HG03442 (cell line): ENCODE measurements around the gene ELL2.
A peak's percentile ranks its signal among the peaks of the same experiment; 100 is the strongest.

Source experiments
- ATAC-seq: cut with Tn5 transposase; IDR thresholded peaks from one replicate; pipeline ENCODE4 v1.9.1; 2021; ENCODE audit warnings: mild to moderate bottlenecking, moderate library complexity; ENCODE audit not compliant: unreplicated experiment

The ELL2 gene

DNA sequence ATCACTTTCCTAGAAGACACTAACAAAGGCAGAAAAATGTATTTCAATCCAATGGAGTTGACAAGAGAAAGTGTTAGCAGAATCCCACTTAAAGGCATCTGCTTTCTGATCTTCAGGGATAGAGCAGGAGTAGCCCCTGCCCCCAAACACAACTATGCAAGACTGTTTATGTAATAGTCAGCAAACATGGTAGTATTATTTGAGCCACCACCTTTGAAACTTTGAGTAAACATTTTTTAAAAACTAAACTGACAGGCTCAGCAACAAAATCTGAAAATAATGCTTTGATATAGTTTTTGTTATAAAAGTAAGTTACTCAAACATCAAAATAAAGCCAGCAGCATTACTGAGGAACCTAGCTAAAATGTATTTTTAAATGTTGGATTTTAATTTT is 4.8 kb downstream of the ELL2 start:
- no peak for ATAC-seq

DNA sequence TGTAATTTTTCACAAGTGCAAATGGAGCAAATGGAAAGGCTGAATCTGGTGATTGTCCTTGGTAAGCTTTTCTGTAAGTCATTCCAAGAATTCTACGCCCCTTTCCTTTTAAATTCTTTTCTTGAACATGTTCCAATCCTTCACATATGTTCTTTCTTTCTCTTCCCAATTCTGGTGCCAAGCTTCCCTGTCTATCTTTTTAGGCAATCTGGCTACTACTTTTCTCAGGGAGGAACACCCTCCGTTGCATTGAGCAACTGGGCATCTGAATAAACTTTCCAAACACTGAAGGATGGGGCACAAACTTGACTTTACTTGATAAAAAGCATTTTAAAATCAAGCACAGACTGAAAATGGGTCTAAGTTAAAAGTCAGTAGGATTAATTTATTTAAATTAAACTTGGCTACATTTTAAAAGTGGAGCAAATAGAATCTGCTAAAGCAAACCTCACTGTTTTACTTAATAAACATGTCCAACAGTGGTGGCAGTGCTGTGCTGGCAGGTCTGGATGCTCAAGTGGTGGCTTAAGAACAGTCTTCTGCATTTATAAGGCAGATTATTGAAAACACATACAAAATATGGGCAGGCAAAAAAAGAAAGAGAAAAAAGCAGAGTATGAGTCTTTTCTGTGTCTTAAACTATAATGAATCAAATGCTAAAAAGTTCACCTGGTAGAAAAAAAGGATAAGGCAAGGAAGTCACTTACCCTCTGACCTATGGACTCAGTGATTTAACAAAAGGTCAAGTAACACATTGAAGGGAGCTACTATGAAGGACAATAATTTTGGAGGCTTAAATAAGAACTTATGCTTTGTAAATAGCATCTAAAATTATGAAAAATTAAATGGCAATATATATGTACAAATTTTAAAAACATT is 5.4 kb downstream of the ELL2 start:
- no peak for ATAC-seq

DNA sequence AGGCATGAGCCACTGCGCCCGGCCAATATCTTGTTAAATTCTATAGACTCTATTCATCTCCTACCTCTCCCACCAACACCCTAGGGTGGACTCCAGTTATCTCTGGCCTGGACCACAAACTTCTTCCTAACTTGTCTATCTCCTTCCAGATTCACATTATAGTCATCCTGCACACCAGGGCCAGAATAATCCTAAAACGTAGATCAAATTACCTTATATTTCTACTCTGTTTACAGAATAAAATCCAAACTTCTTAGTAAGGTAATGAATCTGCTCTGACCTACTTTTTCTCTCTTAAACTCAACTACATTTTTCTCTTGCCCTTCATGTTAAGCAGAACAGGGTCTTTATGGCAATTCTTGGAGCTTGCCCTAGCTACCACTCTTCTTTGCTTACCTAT is 6.9 kb downstream of the ELL2 start:
- no peak for ATAC-seq

DNA sequence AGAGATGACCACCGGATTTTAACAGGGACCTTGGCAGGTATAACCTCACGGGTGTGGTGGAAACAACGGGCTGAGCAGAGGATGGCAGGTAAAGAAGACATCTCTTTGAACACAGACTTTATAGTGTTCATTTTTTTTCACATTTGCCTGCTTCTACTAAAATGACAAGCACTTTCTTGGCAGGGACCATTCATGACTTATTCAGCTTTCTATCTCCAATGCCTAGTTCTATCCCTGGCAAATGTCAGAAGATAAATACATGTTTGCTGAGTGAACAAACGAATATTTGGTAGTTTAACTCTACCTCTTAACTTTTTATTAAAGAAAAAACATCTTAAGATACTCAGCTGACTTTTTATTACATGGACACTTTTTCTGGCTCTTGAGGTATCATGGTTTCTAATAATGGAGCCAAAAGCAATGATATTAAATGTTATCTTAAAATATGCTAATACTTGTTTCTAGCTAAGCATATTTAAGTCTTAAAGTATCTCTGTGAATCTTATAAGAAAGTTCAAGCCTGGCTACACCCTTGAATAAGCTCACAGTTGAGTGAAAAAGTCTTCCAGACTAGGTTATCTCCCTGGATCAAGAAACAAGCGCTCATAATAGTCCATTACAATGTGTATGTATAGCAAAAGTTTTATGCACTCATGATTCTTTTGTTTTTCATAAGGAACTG is 8.5 kb downstream of the ELL2 start:
- ATAC-seq = no peak

DNA sequence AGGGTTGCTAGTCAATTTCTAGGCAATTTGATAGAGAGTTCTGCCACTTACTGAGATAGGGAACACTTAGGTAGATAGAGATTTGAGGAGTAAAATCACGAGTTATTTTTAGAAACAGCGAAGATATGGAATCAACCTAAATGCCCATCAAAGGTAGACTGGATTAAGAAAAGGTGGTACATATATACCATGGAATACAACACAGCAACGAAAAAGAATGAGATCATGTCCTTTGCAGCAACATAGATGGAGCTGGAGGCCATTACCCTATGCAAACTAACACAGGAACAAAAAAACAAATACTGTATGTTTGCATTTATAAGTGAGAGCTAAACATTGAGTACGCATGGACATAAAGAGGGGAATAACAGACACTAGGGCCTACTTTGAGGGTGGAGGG is 9.7 kb downstream of the ELL2 start:
- no peak for ATAC-seq

DNA sequence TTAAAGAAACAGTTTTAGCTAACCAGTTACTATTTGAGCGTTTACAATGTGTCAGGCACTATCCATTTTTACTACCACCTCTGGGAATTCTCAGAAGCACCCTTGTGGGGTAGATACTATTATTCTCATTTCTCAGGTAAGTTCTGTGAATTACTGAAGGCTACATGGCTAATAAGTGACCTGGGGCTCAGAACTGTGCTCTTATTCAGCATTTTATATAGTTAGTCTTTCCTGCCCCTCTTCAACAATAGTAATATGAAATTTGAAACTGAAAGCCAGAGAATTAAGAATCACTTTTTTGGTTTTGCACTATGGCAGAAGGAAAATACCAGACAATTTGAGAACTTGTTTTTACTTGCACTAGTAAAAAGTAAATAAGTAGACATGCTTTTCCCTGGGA is 11.8 kb downstream of the ELL2 start:
- ATAC-seq = peak; percentile 54

DNA sequence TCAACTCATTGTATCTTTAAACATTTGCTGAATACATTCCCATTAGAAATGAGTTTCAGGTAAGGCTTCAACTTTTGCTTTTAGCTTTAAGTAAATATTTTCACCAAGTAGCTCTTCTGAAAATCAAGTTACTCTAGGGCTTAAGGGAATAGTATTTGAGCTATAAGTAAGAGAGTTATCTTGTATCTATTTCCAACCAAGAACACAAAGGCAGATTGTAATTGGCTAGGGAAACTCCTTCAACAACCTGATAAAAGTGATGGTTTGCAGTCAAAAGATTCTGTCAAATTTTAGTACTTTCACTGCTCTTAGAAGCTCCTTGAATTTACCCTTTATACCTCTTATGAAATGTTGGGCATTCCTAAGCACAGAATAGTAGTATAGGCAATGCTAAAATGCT is 13.0 kb downstream of the ELL2 start:
- no peak for ATAC-seq

DNA sequence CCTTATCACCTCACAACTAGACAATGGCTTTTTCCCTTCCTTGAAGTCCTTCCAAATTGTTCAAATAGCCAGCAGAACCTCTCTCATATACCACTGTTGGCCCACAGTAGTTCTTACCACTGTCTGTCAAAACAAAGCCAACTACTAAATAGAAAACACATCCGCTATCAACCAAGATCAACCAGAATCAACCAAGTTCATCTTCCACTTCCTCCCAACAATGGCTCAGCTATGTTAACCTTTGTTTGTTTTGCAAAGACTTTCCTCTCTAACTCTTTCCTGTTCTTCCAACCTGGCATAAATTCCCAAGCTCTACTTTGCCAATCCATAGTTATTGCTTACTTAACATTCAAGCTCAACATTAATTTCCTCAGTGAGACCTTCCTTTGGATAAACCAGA is 15.2 kb downstream of the ELL2 start:
- no peak for ATAC-seq

DNA sequence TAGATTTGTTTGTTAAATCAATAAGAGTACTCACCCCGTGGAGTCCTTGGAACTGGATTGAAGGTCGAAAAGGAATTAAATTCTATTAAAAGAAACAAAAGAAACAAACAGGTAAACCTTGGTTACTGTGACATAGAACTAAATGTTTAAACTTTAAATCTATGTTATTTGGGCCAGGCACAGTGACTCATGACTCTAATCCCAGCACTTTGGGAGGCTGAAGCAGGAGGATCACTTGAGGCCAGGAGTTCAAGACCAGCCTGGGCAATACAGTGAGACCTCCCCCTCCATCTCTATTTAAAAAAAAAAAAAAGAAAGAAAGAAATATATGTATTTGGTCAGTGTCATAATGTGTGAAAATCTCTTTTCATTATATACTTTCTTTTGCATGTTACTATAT is 18.7 kb downstream of the ELL2 start:
- no peak for ATAC-seq

DNA sequence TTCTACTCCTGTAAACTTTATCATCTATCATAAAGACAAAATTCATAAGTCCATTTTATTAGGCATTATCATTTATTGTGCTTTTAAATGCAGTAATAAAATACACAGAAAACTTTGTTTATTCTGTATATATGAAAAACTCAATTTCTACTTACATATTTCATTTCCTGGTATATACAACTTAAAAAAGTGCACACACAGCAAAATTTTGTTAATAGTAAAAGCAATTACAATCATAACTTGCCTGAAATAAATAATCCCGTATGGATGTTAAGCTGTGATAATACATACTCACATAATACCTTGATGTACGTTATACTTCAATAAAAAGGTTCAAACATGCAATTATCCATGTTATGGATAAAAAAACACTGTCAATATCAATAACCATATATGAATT is 19.2 kb downstream of the ELL2 start:
- no peak for ATAC-seq

DNA sequence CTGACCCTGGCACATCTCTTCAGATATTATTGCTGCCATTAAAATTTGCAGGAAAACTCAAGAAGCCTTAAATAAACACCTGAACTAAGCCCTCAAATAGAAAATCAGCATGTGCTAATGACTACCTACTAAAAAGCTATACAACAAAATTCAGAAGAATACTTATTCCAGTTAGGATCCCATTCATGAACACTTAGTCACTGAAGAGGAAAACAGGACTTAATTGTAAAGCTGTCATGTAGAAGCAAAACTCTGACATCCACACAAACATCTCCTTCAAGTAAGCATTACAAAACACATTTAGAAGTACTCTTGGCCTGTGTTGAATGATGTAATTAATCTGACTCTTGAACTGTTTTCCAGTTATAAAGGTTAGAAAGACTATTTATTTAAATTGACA is 19.9 kb downstream of the ELL2 start:
- ATAC-seq = no peak

DNA sequence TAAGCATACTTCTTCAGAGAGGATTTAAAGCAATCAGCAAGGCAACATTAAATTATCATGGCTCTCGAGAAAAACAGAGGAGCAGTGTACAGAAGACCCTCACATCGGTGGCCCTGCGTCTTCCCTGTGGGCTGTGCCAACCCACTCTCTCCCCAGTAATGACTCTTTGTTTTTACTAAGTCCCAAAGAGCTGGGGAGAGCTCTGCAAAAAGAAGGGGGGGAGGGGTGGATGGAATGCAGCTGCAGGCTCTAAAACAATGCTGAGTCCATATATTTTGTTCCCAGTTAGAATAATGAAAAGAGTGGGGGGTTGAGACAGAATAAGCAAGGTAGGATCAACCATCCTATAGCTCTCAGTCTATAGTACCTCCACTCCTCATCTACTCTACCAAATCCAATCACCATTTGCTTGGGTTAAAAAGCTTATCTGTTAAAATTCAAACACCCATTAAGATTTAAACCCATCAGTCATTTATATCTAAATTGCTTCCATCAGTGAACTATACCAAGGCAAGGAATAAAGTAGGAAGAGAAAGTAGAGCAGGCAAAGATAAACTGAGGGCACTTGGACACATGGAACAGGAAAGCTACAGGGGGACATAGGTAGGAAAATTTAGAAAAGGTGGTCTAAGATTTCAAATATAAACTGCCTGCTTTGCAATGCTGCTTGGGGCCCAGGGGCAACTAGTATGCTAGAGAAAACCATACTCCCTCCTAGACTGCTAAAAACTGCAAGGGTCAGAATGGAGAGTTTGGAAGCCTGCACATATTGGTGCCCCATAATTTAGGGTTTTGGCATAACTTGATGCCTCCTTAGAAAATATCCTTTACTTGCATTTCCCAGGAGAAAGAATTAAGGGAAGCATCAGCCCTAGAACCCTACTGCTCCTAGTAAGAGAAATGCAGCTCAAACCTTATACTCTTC is 20.6 kb downstream of the ELL2 start:
- no peak for ATAC-seq

DNA sequence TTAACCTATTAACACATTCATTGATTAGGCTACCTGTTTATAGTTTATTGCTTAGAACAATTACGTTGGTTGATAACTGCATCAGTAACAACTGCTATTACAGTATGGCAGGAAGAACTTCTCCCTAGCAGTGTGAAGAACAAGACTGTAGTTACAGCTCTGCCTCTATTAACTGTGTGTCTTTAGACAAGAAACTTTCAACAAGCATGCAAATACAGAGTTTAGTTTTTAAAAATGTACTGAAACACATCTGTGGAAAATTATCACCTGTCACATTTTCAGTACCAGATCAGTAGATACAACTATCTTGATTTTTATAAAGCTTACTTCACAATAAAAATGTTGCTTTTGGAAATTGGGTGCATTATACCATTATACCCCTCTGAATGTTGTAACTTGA is 22.2 kb downstream of the ELL2 start:
- peak; percentile 56 for ATAC-seq

DNA sequence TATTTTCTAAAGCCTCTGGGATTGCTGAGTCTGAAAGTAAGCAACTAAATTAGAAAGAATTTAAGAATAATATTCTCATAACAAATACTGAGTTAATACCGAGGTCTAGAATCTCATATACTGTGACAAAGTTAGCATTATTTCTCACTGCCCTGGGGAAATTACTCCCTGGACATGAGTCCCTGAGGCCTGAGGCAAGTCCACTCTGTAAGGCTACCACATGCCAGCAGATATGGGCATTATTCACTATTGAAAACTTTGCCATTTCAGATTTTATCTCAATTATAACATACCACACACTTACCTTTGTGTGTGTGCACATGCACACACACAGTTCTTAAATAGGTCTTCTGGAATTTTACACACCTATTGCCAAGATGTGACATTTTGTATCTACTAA is 22.9 kb downstream of the ELL2 start:
- ATAC-seq = no peak

DNA sequence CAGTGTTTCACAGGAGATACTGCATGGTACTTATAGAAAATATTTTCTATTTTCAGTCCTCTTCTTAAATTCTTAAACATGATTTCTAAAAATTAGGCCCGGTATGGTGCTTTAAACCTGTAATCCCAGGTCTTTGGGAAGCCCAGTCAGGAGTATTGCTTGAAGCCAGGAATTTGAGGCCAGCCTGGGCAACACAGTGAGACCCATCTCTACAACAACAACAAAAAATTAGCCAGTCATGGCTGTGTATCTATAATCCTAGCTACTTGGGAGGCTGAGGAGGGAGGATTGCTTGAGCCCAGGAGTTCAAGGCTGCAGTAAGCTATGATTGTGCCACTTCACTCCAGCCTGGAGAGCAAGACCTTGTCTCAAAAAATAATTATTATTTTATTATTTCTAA is 23.3 kb downstream of the ELL2 start:
- no peak for ATAC-seq

DNA sequence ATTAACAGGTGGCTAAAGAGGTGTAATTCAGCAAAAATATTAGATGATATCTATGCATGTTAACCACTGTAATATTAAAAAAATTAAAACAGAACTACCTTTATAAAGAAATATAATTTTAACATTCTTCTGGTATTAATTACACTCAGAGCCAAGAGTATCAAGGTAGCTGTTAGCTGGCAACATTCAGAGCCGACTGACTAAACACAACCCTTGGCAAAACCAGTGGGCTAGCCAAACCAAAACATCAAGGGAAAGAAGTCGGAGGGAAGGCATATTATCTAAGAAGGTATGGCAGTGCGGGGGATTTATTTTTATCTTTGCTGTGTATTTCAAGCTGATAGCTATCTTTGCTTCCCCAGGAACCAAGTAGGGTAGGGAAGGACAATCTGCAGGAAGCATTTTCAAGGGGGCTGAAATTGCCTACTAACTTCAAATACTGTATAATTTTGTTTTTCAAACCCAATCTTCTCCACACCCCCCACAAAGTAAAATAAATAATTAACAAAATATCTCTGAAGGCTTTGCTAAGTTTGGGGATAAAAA is 24.0 kb downstream of the ELL2 start:
- no peak for ATAC-seq

DNA sequence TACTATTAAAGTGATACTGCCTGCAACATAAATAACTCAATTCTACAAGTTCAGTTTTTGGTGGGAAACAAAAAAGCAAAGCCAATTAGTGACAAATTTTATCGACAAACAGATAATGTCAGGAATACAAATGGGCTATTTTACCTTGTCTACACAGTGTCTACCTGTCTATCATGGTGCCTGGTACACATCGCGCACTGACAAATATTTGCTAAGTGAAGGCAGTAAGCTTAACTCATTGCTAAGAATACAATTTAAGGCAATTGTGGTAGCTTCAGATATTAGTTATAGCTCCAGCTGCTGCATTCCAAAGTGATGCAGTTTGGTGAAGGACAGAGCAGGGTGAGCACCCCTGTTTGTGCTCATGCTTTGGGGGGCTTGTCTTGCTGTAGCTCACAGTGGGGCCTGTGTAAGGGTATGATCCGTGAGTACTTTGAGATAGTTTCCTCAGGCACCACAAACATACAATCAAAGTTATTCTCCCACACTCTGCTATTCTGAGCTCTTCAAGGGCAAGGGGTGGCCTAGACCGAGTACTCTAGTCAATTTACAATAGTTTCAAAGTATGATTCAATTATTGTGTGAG is 24.7 kb downstream of the ELL2 start:
- ATAC-seq = no peak

DNA sequence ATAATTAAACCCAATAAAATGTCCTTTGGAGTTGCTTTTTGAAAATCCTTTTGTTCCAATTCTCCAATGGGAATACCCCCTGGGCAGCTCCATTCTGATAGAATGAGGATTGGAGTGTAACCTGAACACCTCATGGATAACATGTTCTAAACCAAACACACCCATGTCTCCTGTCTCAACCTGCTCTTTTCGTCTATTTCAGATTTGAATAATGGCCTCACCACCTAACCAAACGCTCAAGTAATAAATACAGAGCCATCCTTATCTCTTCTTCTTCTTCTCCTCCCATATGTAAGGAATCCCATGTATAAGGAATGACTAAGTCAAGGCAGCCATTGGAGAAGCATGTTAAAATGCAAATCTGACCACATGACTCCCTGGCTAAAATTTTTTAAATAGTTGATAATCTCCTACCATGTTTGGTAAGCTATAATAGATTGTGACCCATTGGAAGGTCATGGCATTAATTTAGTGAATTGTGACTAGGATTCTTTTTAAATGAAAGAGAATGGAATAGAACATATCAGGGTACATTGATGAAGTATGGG is 26.0 kb downstream of the ELL2 start:
- ATAC-seq = no peak

DNA sequence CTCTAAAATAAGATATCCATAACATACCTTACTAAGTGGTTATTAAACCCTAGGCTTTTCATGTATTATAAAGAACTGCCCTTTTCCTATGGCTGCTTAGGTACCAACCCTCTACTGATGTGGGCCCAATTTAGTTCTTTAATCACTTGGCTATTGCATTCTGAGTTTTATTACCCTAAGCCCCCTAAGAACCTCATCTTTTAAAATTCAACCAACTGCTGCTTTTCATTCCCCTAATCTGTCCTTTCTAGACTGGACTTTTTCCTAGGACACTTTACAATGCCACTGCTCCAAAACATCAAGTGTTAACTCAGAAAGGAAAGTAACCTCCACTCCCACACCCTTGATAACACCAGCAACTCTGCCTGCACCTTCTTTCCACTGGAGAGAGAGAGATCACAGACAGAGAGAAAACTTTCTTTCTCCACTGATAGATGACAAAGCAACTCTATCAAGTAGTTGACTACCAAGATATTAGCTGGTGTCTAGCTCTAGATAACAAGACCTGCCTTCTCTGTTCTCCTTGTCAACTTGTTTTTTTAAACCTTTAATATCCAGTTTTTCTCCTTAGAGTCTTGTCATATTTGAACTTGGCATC is 27.3 kb downstream of the ELL2 start:
- ATAC-seq = peak; percentile 47

DNA sequence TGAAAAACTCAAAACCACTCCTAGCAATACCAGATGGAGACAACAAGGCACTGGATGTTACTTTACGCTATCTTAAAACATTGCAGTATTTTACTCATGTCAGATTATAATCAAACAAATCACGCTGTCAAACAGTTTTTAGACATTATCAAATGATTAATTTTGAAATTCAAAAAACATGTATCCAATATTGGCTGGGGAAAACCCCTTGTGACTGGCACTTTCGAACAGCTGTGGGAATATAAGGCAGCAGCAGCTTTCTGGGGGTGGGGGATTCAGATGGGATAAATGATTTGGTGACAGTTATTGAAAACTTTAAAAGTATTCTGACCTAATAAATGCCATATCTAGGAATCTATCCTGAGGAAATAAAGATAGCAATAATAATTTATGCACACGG is 28.7 kb downstream of the ELL2 start:
- ATAC-seq = no peak
